ENCODE results near the gene CLRN2.

GRCh38 chr4:17556498-17556897 lies 41.5 kb downstream of the CLRN2 start:
- TF ChIP-seq CTCF (IDR thresholded peaks at IDR 0.05) (no peak), POLR2A (IDR thresholded peaks at IDR 0.05) (no peak), POLR2AphosphoS5 (IDR thresholded peaks at IDR 0.05) (no peak), EP300 (IDR thresholded peaks at IDR 0.05) (no peak)
